ENCODE results near the gene HDAC4. TPM values are rescaled to one million over a fixed set of nuclear protein-coding genes. Genes with fewer than 3 reads are reported as not detected.

The HDAC4 gene
- total and polyA plus RNA-seq, 3 donors from 2014 or later: 29.0 to 67.5 (median 58.7) TPM

DNA sequence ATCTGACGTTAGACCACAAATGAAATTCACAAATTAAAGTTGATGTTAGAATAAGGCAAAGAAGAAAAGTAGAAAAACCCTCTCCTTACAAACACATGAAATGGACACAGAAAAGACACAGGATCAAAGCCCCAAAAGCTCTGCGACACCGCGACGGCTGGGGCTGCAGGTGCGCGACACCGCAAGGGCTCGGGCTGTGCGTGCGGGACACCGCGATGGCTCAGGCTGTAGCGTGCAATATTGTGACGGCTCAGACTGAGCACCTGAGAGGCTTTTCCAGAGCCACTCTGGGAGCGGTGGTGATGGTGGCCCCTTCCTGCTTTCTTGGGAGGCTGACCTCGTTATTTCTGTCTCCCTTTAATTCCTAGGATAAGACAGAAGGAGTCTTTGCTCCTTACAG lies 296.0 kb downstream of the HDAC4 start:
- H3K27me3 ChIP-seq: no peaks in the 10 kb centered on the region
- H3K4me1 ChIP-seq: no peaks in the 10 kb centered on the region
- 94 to 98% methylated on average over 17 of the region's 17 CpGs for WGBS, 2 donors
- H3K27ac ChIP-seq: no peak overlapping the region
- H3K36me3 ChIP-seq (ENCODE audit: low read depth, missing control alignments): no peaks in the 10 kb centered on the region
- no peaks in the 10 kb centered on the region for H3K9me3 ChIP-seq
- TF ChIP-seq, protein P1, sequence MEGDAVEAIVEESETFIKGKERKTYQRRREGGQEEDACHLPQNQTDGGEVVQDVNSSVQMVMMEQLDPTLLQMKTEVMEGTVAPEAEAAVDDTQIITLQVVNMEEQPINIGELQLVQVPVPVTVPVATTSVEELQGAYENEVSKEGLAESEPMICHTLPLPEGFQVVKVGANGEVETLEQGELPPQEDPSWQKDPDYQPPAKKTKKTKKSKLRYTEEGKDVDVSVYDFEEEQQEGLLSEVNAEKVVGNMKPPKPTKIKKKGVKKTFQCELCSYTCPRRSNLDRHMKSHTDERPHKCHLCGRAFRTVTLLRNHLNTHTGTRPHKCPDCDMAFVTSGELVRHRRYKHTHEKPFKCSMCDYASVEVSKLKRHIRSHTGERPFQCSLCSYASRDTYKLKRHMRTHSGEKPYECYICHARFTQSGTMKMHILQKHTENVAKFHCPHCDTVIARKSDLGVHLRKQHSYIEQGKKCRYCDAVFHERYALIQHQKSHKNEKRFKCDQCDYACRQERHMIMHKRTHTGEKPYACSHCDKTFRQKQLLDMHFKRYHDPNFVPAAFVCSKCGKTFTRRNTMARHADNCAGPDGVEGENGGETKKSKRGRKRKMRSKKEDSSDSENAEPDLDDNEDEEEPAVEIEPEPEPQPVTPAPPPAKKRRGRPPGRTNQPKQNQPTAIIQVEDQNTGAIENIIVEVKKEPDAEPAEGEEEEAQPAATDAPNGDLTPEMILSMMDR (IDR thresholded peaks at IDR 0.05): no peak
- TF ChIP-seq POLR2A (IDR thresholded peaks at IDR 0.05): no peak
- intact Hi-C loops (cut with DNase I; ENCODE audit: low total_unique reads): no loop called here
- DNase-seq: no peak
- H3K4me3 ChIP-seq: no peak overlapping the region

- Histone ChIP-seq H3K4me1 (no peaks in the 10 kb centered on the region), H3K9me3 (no peaks in the 10 kb centered on the region), H3K27me3 (no peaks in the 10 kb centered on the region), H3K27ac (no peak overlapping the region), H3K36me3 (ENCODE audit: low read depth, missing control alignments) (no peaks in the 10 kb centered on the region), H3K4me3 (no peak overlapping the region)
- WGBS, 2 donors: 90 to 95% methylated on average over 24 to 30 of the region's 30 CpGs
- no peak for DNase-seq
- intact Hi-C loops (cut with DNase I; ENCODE audit: low total_unique reads): no loop called here
- TF ChIP-seq POLR2A (IDR thresholded peaks at IDR 0.05): no peak
- TF ChIP-seq, protein P1 (IDR thresholded peaks at IDR 0.05): no peak
Measured at GRCh38 chr2:239103125-239104098, 297.4 kb downstream of the HDAC4 start.

DNA sequence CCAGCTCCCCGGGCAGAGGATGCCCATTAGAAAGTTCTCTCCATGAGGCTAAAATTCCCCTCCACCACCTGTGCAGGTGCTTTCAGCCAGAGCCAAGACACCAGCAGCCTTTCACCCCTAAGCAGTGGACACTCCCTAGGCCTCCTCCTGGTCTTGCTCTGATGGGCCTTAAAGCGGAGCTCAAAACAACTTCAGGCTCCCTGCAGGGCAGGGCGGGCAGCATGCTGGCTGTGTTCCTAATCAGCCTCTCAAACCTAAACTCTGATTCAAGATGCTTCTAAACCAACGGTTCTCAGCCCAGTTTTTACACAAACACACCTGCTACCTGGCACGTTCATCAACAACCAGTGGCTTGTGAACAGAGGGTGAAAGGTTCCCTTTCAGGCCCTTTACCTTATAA lies 298.6 kb downstream of the HDAC4 start:
- no peak for DNase-seq
- no peaks in the 10 kb centered on the region for H3K4me1 ChIP-seq
- intact Hi-C loops (cut with DNase I; ENCODE audit: low total_unique reads): no loop called here
- H3K27ac ChIP-seq: no peak overlapping the region
- no peaks in the 10 kb centered on the region for H3K9me3 ChIP-seq
- no peak overlapping the region for H3K4me3 ChIP-seq
- H3K27me3 ChIP-seq: no peaks in the 10 kb centered on the region
- no peaks in the 10 kb centered on the region for H3K36me3 ChIP-seq (ENCODE audit: low read depth, missing control alignments)
- TF ChIP-seq, protein P1 (IDR thresholded peaks at IDR 0.05): no peak
- TF ChIP-seq POLR2A (IDR thresholded peaks at IDR 0.05): no peak
- 90 to 92% methylated on average over 4 to 5 of the region's 5 CpGs for WGBS, 2 donors

GRCh38 chr2:239101807-239102206 lies 299.0 kb downstream of the HDAC4 start:
- intact Hi-C loops (cut with DNase I; ENCODE audit: low total_unique reads): no loop called here
- TF ChIP-seq, protein P1 (IDR thresholded peaks at IDR 0.05): no peak
- TF ChIP-seq POLR2A (IDR thresholded peaks at IDR 0.05): no peak
- DNase-seq: no peak
- no peak overlapping the region for H3K4me3 ChIP-seq
- H3K36me3 ChIP-seq (ENCODE audit: low read depth, missing control alignments): no peaks in the 10 kb centered on the region
- no peaks in the 10 kb centered on the region for H3K4me1 ChIP-seq
- 91 to 95% methylated on average over 9 to 14 of the region's 24 CpGs for WGBS, 2 donors
- H3K27ac ChIP-seq: no peak overlapping the region
- H3K9me3 ChIP-seq: no peaks in the 10 kb centered on the region
- no peaks in the 10 kb centered on the region for H3K27me3 ChIP-seq

Measured in testis (tissue), 3 donors.